Skin epidermis (tissue), 12 donors: ENCODE data around the gene MRPL42.
"Not testable (repeated sequence)": the region's sequence is repeated elsewhere in the genome, so short reads cannot be mapped to it uniquely, and the experiment has no call there.

Experiments used
- H3K27ac ChIP-seq, 21 experiments: fragments of 200-600 bp; sonication (generic) in 11 of 21; one replicate each; pipeline ENCODE4 v1.5.0; 2020; ENCODE audit warnings: mild to moderate bottlenecking in 3 of 21, inconsistent platforms in 2 of 21, moderate library complexity in 2 of 21
- H3K4me3 ChIP-seq, 7 experiments: fragments of 200-600 bp; sonication (generic) in 2 of 7; one replicate each; pipeline ENCODE4 v1.5.0; 2020; ENCODE audit warnings: inconsistent platforms in 2 of 7, mild to moderate bottlenecking in 2 of 7, moderate library complexity in 1 of 7

MRPL42 gene

GRCh38 chr12:93484315-93484981, 17.1 kb downstream of the MRPL42 start:
- Histone ChIP-seq H3K4me3 (no peak overlapping the region), H3K27ac (no peak overlapping the region)

- H3K4me3 ChIP-seq, H3K27ac ChIP-seq: not testable (repeated sequence)
Measured at GRCh38 chr12:93492808-93493207, 25.5 kb downstream of the MRPL42 start.

- Histone ChIP-seq H3K27ac (no peak overlapping the region), H3K4me3 (no peak overlapping the region)
Measured at GRCh38 chr12:93494096-93494495, 26.8 kb downstream of the MRPL42 start.

GRCh38 chr12:93497456-93497855, 30.1 kb downstream of the MRPL42 start:
- H3K4me3 ChIP-seq = no peak overlapping the region
- H3K27ac ChIP-seq = no peak overlapping the region

- H3K4me3 ChIP-seq = not testable (repeated sequence)
Measured at GRCh38 chr12:93498813-93499212, 31.5 kb downstream of the MRPL42 start.

GRCh38 chr12:93500201-93500600, 32.9 kb downstream of the MRPL42 start:
- Histone ChIP-seq H3K4me3 (no peak overlapping the region), H3K27ac (no peak overlapping the region)

More at GRCh38 chr12:93498813-93499212, 31.5 kb downstream of the MRPL42 start:
- not testable (repeated sequence) for H3K27ac ChIP-seq

GRCh38 chr12:93500667-93501066, 33.4 kb downstream of the MRPL42 start:
- no peak overlapping the region for H3K4me3 ChIP-seq
- no peak overlapping the region for H3K27ac ChIP-seq

- Histone ChIP-seq H3K4me3 (no peak overlapping the region), H3K27ac (no peak overlapping the region)
Measured at GRCh38 chr12:93502802-93503623, 35.7 kb downstream of the MRPL42 start.

- Histone ChIP-seq H3K4me3 (no peak overlapping the region), H3K27ac (no peak overlapping the region)
Measured at GRCh38 chr12:93507165-93507564, 39.9 kb downstream of the MRPL42 start.

- H3K27ac ChIP-seq = no peak overlapping the region
- H3K4me3 ChIP-seq = no peak overlapping the region
Measured at GRCh38 chr12:93509506-93509905, 42.2 kb downstream of the MRPL42 start.

- Histone ChIP-seq H3K4me3 (no peak overlapping the region), H3K27ac (no peak overlapping the region)
Measured at GRCh38 chr12:93514853-93515252, 47.5 kb downstream of the MRPL42 start.

- Histone ChIP-seq H3K27ac (no peak overlapping the region), H3K4me3 (no peak overlapping the region)
Measured at GRCh38 chr12:93518725-93519124, 51.4 kb downstream of the MRPL42 start.

GRCh38 chr12:93519859-93520258, 52.5 kb downstream of the MRPL42 start:
- H3K4me3 ChIP-seq = no peak overlapping the region
- no peak overlapping the region for H3K27ac ChIP-seq

GRCh38 chr12:93520454-93520853, 53.1 kb downstream of the MRPL42 start:
- Histone ChIP-seq H3K27ac (no peak overlapping the region), H3K4me3 (no peak overlapping the region)

- Histone ChIP-seq H3K27ac (no peak overlapping the region), H3K4me3 (no peak overlapping the region)
Measured at GRCh38 chr12:93521225-93522080, 54.1 kb downstream of the MRPL42 start.

- H3K27ac ChIP-seq = no peak overlapping the region
- H3K4me3 ChIP-seq = no peak overlapping the region
Measured at GRCh38 chr12:93524386-93525133, 57.2 kb downstream of the MRPL42 start.

GRCh38 chr12:93526786-93527428, 59.6 kb downstream of the MRPL42 start:
- Histone ChIP-seq H3K27ac (no peak overlapping the region), H3K4me3 (no peak overlapping the region)

- Histone ChIP-seq H3K4me3 (no peak overlapping the region), H3K27ac (no peak overlapping the region)
Measured at GRCh38 chr12:93530358-93530757, 63.0 kb downstream of the MRPL42 start.

GRCh38 chr12:93533310-93533709, 66.0 kb downstream of the MRPL42 start:
- no peak overlapping the region for H3K27ac ChIP-seq
- no peak overlapping the region for H3K4me3 ChIP-seq
